Esophagus muscularis mucosa (tissue), 4 donors: ENCODE data around the gene ERGIC1. TPM values are rescaled to one million over a fixed set of nuclear protein-coding genes. Genes with fewer than 3 reads are reported as not detected.
A peak's percentile ranks its signal among the peaks of the same experiment; 100 is the strongest.

Experiments
- DNase-seq: peaks from one replicate; pipeline ENCODE4 v3.0.0-alpha.2; 2017; ENCODE audit errors: extremely low spot score
- H3K27ac ChIP-seq, 4 donors: fragments of 200-600 bp; sonication (generic); replicated peaks in 1 of 4; 1 replicate in 3 of 4; 2 replicates in 1 of 4; pipeline ENCODE4 v1.5.1; 2016 to 2019; ENCODE audit warnings: mild to moderate bottlenecking in 1 of 4
- H3K27me3 ChIP-seq, 4 donors: fragments of 200-600 bp; sonication (generic); one replicate each; pipeline versions ENCODE4 v1.5.1 to v1.6.0; 2016 to 2019
- H3K36me3 ChIP-seq, 4 donors: fragments of 200-600 bp; sonication (generic); one replicate each; pipeline ENCODE4 v1.5.1; 2016 to 2019
- H3K4me1 ChIP-seq, 4 donors: fragments of 200-600 bp; sonication (generic); one replicate each; pipeline ENCODE4 v1.5.1; 2016 to 2019
- H3K4me3 ChIP-seq, 4 donors: fragments of 200-600 bp; sonication (generic); 1 replicate in 2 of 4; 2 replicates in 2 of 4; pipeline ENCODE4 v1.5.1; 2016 to 2019; ENCODE audit warnings: mild to moderate bottlenecking in 4 of 4, moderate library complexity in 1 of 4
- H3K9me3 ChIP-seq, 4 donors: fragments of 200-600 bp; sonication (generic); 1 replicate in 3 of 4; 2 replicates in 1 of 4; pipeline ENCODE4 v1.5.1; 2016 to 2019
- EP300 ChIP-seq: sonication (generic); formaldehyde crosslinking; IDR thresholded peaks from one replicate; pipeline ENCODE4 v1.6.1; 2017; ENCODE audit warnings: antibody characterized with exemption
- POLR2A ChIP-seq: fragments of 450-650 bp; IDR thresholded peaks from one replicate; pipeline ENCODE4 v1.6.1; 2017; ENCODE audit warnings: antibody characterized with exemption, moderate library complexity, mild to moderate bottlenecking, low read depth
- POLR2AphosphoS5 ChIP-seq, 2 donors: sonication (generic); formaldehyde crosslinking; IDR thresholded peaks; one replicate each; pipeline ENCODE4 v1.6.1; 2017; ENCODE audit warnings: antibody characterized with exemption in 2 of 2
- WGBS: methylation state at CpG from one replicate; pipeline ENCODE4 v1.1.5; 2018; 5-methylcytosine and 5-hydroxymethylcytosine counted together
- intact Hi-C: fragments of 100-400 bp; cut with DNase I; formaldehyde crosslinking; loops from one replicate; pipeline ENCODE4 v1.15.1; 2023
- total RNA-seq, 4 donors: library from RNA; depleted of rRNA; stranded (reverse); fragments of >200 nt; gene quantifications; one replicate each; pipeline versions ENCODE4 v1.1.0 to v1.2.1, GENCODE V29; 2016
- TF ChIP-seq, protein P1 (sequence below), 3 experiments: fragments of 200-600 bp in 2 of 3; fragments of 450-650 bp in 1 of 3; sonication (generic) in 2 of 3; IDR thresholded peaks; one replicate each; pipeline ENCODE4 v1.5.1; 2017 to 2019; ENCODE audit warnings: antibody characterized with exemption in 3 of 3, mild to moderate bottlenecking in 2 of 3, moderate library complexity in 1 of 3

Gene ERGIC1
- total RNA-seq, 4 donors from 2014 or later, result 105 to 161 (median 145) TPM

DNA sequence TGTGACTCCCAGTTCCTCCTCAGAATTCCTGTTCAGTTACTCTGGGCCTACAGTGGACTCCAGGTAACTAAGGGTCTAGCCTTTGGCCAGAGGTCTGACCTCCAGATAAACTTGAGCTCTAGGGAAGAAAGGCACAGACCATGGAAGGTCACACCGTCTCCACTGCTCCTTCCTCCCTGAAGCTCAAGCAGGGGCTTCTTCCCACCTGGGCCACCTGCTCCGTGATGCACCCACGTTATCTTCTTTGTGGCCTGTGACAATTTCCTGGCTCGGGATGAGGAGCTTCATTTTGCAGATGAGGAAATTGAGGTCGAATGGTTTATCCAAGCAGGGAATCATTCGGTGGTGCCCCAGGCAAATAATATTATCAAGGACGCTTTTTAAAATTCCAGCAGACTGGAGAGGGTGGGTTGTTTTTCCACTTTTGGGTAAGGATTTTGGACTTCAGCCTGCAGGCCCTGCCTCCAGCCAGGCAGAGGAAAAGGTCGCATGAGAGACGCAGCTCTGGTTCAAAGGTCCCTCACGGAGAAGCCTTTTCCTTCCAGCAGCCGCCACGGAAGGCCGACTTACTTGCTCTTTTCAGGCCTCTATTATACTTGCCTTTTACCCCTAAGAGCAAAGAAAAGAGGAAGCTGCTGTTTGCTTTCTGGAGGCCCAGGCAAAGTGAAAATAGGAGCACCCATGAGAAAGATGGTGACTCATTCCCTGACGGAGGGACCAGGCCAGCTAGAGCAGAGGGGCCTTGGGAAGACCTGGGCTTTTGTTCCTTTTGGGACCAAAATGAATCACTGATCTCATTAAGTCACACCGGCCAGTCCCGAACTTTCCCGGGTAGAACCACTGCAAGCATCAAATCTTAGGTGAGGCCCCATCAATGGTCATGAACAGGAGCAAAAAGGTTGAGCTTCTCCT lies 40.2 kb upstream of the ERGIC1 start:
- Histone ChIP-seq H3K27ac (peak overlapping the region; percentile 76 to 85 (median 85)), H3K36me3 (no peaks in the 10 kb centered on the region), H3K27me3 (no peaks in the 10 kb centered on the region), H3K9me3 (no peaks in the 10 kb centered on the region), H3K4me1 (peaks cover 39 to 67% (median 63%) of the 10 kb centered on the region in 4 donors), H3K4me3 (no peak overlapping the region)
- 75% methylated on average over 17 of the region's 17 CpGs for WGBS
- TF ChIP-seq EP300 (no peak), POLR2A (no peak), POLR2AphosphoS5 (IDR thresholded peaks at IDR 0.05) (no peak)
- TF ChIP-seq, protein P1, sequence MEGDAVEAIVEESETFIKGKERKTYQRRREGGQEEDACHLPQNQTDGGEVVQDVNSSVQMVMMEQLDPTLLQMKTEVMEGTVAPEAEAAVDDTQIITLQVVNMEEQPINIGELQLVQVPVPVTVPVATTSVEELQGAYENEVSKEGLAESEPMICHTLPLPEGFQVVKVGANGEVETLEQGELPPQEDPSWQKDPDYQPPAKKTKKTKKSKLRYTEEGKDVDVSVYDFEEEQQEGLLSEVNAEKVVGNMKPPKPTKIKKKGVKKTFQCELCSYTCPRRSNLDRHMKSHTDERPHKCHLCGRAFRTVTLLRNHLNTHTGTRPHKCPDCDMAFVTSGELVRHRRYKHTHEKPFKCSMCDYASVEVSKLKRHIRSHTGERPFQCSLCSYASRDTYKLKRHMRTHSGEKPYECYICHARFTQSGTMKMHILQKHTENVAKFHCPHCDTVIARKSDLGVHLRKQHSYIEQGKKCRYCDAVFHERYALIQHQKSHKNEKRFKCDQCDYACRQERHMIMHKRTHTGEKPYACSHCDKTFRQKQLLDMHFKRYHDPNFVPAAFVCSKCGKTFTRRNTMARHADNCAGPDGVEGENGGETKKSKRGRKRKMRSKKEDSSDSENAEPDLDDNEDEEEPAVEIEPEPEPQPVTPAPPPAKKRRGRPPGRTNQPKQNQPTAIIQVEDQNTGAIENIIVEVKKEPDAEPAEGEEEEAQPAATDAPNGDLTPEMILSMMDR (IDR thresholded peaks at IDR 0.05), result no peak
- intact Hi-C loops, result loop anchor here (5.0 kb wide), 1 partner anchor 63 kb away; no protein-coding TSS in a partner anchor
- DNase-seq, result no peak

DNA sequence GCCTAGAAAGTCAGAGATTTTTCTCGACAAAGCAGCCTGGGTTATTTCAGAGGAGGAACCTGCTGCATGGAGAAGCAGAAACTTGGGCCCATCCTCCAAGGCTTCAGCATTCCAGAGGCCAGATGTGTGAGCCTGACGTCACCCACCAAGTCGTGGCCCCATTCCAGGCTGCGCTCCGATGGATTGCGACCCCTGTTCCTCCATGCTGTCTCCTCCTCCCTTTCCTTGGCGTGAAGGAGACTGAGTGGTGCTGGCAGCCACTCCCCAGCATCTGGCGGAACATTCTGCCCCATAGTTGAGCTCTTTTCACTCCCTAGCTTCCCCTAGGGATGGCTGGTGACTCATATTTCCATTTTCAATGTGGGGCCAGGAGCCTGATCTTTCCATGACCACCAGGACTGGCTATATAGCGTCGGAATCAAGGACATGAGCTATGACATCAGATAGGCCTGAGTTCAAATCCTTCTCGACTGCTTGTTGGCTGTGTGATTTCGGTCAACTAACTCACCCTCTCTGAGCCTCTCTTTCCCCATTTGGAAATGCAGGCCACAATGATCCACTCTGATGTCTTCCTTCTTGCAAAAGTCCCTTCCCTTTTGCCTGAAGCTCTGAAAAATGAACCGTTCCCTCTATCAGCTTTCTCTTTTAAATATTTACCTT lies 38.6 kb upstream of the ERGIC1 start:
- intact Hi-C loops, result no loop called here
- Histone ChIP-seq H3K4me1 (peaks cover 25 to 58% (median 50%) of the 10 kb centered on the region in 4 donors), H3K9me3 (no peaks in the 10 kb centered on the region), H3K4me3 (no peak overlapping the region), H3K36me3 (no peaks in the 10 kb centered on the region), H3K27me3 (no peaks in the 10 kb centered on the region), H3K27ac (peak overlapping the region; percentile 76 to 85 (median 85))
- TF ChIP-seq POLR2A (no peak), POLR2AphosphoS5 (IDR thresholded peaks at IDR 0.05) (peak; percentile 93 to 98), EP300 (peak; percentile 79)
- TF ChIP-seq, protein P1 (IDR thresholded peaks at IDR 0.05), result peak in 1 of 3 experiments; percentile 17
- WGBS, result 23% methylated on average over 13 of the region's 13 CpGs
- peak; percentile 99 for DNase-seq

DNA sequence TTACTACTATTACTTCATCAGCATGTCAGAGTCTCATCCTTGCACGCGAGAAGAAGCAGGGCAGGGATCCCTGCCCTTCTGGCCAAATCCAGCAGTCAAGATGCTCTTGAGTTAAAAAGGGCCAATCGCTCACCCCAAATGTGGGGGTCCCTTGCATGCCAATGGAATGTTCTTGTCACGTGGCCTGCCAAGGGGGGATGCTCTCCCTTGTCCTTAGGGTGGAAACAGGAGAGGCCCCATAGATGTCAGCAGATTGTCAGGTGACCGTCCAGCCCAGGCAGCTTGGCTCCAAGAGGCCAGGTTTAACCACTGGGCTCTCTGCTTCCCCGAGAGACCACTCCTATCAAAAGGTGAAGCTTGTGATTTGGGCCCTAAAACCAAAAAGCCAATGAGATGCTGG lies 37.7 kb upstream of the ERGIC1 start:
- intact Hi-C loops, result no loop called here
- no peak overlapping the region for H3K4me3 ChIP-seq
- no peak for DNase-seq
- TF ChIP-seq, protein P1 (IDR thresholded peaks at IDR 0.05), result no peak
- TF ChIP-seq POLR2AphosphoS5 (IDR thresholded peaks at IDR 0.05) (no peak), POLR2A (no peak), EP300 (no peak)
- no peaks in the 10 kb centered on the region for H3K27me3 ChIP-seq
- H3K27ac ChIP-seq, result peak overlapping the region; percentile 76 to 85 (median 85)
- no peaks in the 10 kb centered on the region for H3K36me3 ChIP-seq
- peaks cover 25 to 64% (median 52%) of the 10 kb centered on the region in 4 donors for H3K4me1 ChIP-seq
- WGBS, result 89% methylated on average over 6 of the region's 6 CpGs
- H3K9me3 ChIP-seq, result no peaks in the 10 kb centered on the region

DNA sequence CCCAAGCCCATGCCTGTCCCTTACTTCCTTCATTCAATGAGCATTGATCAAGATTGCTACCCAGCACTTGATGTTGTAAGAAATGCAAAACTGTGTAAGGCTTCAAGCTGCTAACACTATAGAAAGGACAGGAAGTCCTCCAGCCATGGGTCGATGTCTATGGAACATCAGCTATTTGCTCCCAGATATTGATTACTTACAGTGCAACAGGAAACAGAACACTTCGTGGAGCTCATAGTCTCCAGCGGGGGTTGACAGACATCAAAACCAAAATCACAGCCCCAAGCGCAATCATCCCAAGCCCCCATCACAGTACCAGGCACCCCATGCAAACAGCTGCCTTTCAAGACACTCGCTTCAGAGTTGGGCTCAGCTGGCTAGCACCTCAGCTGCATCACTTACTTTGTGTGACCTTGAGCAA lies 36.3 kb upstream of the ERGIC1 start:
- no peaks in the 10 kb centered on the region for H3K27me3 ChIP-seq
- H3K27ac ChIP-seq, result peak overlapping the region; percentile 38 to 85 (median 80)
- intact Hi-C loops, result no loop called here
- no peaks in the 10 kb centered on the region for H3K36me3 ChIP-seq
- WGBS, result 62% methylated on average over 5 of the region's 5 CpGs
- no peak for DNase-seq
- H3K4me1 ChIP-seq, result peaks cover 25 to 64% (median 53%) of the 10 kb centered on the region in 4 donors
- H3K4me3 ChIP-seq, result no peak overlapping the region
- no peaks in the 10 kb centered on the region for H3K9me3 ChIP-seq
- TF ChIP-seq, protein P1 (IDR thresholded peaks at IDR 0.05), result no peak
- no peak for TF ChIP-seq POLR2AphosphoS5 (IDR thresholded peaks at IDR 0.05)
- TF ChIP-seq POLR2A, result no peak
- TF ChIP-seq EP300, result no peak
